ENCODE data around the gene STON1.
"Not testable (repeated sequence)": the region's sequence is repeated elsewhere in the genome, so short reads cannot be mapped to it uniquely, and the experiment has no call there.

STON1 gene

DNA sequence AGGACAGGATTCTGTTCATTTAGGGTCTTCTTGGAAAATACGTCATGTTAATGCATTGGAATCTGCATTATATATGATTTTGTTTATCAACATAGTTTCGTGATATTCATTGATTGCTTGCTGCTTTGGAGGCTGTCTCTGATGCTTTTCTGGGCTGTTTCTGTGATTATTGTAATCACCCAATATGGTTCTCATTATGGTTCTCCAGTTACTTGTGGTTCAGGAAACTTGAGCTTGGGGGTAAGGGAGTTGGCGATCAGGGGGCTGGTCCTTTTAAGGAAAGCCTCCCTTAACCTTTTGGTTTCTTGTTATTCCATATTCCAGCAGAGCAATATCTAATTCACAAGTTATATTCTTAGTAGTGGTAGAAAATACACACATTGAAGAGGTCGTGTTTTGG lies 17.4 kb upstream of the STON1 start:
- Mint-ChIP-seq H3K4me3 (no peak overlapping the region), H3K9me3 (no peaks in the 10 kb centered on the region), H3K27me3 (no peaks in the 10 kb centered on the region), H3K4me1 (ENCODE audit: low read depth in 2 of 2) (peaks cover 18 to 24% of the 10 kb centered on the region in 2 donors), H3K27ac (peak overlapping the region in 1 of 2 donors; percentile 80), H3K36me3 (ENCODE audit: insufficient read depth) (peaks cover 47% of the 10 kb centered on the region)
- ATAC-seq (replicated peaks), result no peak
- DNase-seq, result no peak

DNA sequence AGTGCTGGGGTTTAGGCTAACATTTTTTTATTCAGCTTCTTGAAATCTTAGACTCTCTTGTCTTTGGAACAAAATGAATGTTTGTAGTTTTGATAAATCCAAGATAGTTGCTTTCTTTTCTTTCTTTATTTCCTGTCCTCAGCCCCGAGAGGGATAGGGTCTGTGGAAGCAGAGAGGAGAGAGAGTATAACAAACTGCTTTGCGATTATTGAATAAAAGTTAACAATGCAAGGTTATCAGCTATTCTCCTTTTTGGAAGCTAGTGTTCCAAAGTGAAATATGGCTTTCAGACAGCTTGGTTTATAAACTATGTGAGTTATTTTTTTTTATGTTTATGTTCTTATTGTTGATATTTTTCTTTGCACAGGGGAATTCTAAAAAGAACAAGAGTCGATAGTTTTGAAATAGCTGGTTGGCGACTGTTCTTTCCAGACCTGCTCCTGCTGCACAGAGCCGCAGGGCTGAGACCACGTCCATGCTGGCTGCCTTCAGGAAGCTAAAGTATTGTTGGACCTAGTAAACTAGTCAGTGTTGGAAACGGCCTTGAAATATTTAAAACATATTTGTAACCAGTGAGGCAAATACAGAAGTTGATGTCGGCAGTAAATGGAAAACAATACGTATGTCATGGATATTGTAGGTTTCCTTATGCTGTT lies 15.5 kb upstream of the STON1 start:
- Mint-ChIP-seq H3K27ac (no peak overlapping the region), H3K4me3 (no peak overlapping the region), H3K27me3 (no peaks in the 10 kb centered on the region), H3K9me3 (no peaks in the 10 kb centered on the region), H3K4me1 (ENCODE audit: low read depth in 2 of 2) (peaks cover 5 to 12% of the 10 kb centered on the region in 2 donors), H3K36me3 (ENCODE audit: insufficient read depth) (peaks cover 51% of the 10 kb centered on the region)
- DNase-seq, result no peak
- ATAC-seq (replicated peaks), result no peak

DNA sequence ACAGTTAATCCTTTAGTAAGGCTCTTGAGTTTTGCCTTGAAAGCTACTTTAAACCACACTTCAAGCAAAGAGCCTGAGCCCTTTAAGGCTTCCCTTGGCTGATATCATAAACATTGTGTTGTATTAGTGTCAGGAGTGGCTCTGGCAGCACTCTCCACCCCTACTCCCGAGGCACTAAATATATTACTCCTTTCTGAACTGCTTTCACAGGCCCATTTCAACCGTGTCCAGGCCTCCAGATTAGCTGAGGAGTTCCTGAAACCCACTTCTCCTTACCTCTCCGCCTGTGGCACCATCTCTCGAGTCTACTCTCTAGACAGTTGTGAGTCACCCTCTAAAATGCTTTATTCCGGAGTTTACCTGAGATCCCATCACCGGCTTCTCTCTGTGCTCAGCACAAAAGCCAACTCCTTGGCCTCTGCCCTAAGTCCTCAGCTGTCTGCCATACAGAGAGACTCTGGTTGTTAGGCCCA lies 14.4 kb upstream of the STON1 start:
- DNase-seq, result no peak
- Mint-ChIP-seq H3K36me3 (ENCODE audit: insufficient read depth) (peaks cover 47% of the 10 kb centered on the region), H3K27me3 (no peaks in the 10 kb centered on the region), H3K27ac (no peak overlapping the region), H3K4me3 (no peak overlapping the region), H3K9me3 (no peaks in the 10 kb centered on the region), H3K4me1 (ENCODE audit: low read depth in 2 of 2) (peaks cover 1 to 8% of the 10 kb centered on the region in 2 donors)
- ATAC-seq (replicated peaks), result no peak

DNA sequence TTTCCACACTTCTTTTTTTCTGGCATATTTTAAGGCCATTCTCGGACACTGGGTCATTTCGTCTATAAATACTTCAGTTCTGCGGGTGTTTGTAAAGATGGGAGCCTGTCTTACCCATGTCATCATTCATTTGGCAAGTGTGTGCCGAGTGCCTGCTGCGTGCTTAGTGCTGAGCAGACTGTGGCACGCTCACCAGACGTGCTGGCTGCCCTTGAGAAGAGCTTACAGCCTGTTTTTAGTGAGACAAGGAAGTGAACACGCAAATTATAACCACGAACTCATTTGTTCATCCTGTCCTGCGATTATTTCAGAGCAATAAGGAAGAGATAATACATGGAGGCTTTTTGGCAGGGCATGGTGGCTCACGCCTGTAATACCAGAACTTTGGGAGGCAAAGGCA lies 10.4 kb upstream of the STON1 start:
- ATAC-seq (replicated peaks) (no peak), DNase-seq (no peak)
- Mint-ChIP-seq H3K4me1 (ENCODE audit: low read depth in 2 of 2) (peaks cover 0 to 7% of the 10 kb centered on the region in 2 donors), H3K27ac (peak overlapping the region in 1 of 2 donors; percentile 17), H3K36me3 (ENCODE audit: insufficient read depth) (peaks cover 39% of the 10 kb centered on the region), H3K4me3 (no peak overlapping the region), H3K27me3 (no peaks in the 10 kb centered on the region), H3K9me3 (no peaks in the 10 kb centered on the region)

DNA sequence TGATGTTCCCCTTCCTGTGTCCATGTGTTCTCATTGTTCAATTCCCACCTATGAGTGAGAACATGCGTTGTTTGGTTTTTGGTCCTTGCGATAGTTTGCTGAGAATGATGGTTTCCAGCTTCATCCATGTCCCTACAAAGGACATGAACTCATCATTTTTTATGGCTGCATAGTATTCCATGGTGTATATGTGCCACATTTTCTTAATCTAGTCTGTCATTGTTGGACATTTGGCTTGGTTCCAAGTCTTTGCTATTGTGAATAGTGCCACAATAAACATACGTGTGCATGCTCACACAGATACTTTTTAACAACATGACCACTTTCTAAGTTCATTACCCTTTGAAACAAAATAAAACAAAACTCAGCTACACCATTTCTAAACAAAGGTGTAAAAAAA lies 5.2 kb upstream of the STON1 start:
- Mint-ChIP-seq H3K4me1 (ENCODE audit: low read depth in 2 of 2) (peaks cover 6 to 12% of the 10 kb centered on the region in 2 donors), H3K36me3 (ENCODE audit: insufficient read depth) (peaks cover 12% of the 10 kb centered on the region)
- not testable (repeated sequence) for DNase-seq; ATAC-seq (replicated peaks); H3K27ac Mint-ChIP-seq; H3K9me3 Mint-ChIP-seq; H3K4me3 Mint-ChIP-seq; H3K27me3 Mint-ChIP-seq

DNA sequence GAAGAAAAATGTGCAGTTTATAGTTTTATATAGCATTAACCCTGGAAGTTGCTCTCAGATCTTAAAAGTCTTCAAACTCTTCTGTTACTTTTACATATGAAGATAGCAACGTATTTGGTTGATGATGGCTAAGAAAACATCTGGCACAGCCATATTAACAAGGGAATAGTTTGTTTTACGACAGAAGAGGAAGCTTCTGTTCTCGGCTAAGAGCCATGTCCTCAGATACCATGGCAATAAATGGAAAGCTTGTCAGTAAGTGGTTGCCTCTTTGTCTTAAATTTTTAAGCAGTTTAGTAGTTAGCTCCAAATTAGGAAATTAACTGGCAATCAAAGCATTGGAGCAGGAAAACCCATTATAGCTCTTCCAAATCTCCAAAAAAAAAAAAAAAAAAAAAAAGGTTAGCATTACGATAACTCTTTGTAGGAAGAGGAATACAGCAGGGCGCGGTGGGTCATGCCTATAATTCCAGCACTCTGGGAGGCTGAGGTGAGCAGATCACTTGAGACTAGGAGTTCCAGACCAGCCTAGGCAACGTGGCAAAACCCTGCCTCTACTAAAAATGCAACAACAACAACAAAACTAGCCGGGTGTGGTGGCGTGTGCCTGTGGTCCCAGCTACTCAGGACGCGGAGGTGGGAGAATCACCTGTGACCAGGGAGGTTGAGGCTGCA lies 4.5 kb upstream of the STON1 start:
- Mint-ChIP-seq H3K27me3 (no peaks in the 10 kb centered on the region), H3K4me3 (no peak overlapping the region), H3K4me1 (ENCODE audit: low read depth in 2 of 2) (peaks cover 6 to 14% of the 10 kb centered on the region in 2 donors), H3K27ac (no peak overlapping the region), H3K36me3 (ENCODE audit: insufficient read depth) (peaks cover 12% of the 10 kb centered on the region), H3K9me3 (no peaks in the 10 kb centered on the region)
- ATAC-seq (replicated peaks) (no peak), DNase-seq (no peak)

DNA sequence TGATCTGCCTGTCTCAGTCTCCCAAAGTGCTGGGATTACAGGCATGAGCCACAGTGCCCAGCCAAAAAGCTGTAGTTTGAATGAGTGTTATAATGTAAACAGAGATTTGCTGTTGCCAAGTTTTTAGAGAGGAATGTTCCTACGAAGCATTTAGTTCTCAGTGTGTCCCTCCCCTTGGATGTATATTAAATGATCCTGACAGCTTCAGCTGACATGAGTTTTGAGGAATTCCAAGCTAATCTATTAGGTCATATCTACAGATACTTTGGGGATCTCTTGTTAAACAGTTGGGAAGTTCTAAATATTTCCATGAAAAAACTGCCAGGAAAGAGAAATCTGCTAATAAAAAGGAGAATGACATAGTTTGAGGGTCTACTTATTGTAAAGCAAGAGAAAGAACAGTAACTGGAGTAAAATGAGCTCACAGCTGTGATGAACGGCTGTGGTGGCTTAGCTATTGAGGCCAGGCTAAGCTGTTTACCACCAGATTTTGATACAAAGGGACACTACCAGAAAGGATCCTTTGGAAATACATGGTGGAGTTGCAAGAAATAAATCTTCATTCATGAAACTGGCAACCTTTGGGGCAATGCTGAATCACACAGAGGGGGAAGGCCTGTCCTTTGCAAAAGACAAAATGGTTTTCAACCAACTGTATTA lies 2.6 kb upstream of the STON1 start:
- H3K4me3 Mint-ChIP-seq, result no peak overlapping the region
- no peaks in the 10 kb centered on the region for H3K27me3 Mint-ChIP-seq
- no peaks in the 10 kb centered on the region for H3K9me3 Mint-ChIP-seq
- no peak overlapping the region for H3K27ac Mint-ChIP-seq
- H3K4me1 Mint-ChIP-seq (ENCODE audit: low read depth in 2 of 2), result peaks cover 12 to 14% of the 10 kb centered on the region in 2 donors
- peaks cover 2% of the 10 kb centered on the region for H3K36me3 Mint-ChIP-seq (ENCODE audit: insufficient read depth)
- DNase-seq (no peak), ATAC-seq (replicated peaks) (no peak)

DNA sequence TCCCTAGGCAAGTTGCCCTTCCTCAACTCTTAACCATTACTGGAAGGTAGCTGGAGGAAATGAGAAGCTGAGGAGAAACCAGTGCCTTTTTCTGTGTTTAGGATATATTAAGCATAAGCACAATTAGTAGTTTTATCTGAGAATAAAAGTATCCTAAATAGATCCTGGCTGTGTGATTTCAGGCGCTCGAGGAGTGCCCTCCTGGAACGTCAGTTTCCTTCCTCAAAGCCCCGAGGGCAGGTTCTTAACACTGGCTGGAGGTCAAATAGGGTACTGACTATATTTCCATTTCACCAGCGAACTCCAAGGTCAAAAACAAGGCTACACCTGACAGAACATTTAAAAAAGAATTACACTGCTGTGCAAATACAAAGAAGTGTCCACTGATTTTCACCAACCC lies 1.5 kb upstream of the STON1 start:
- Mint-ChIP-seq H3K4me3 (no peak overlapping the region), H3K4me1 (ENCODE audit: low read depth in 2 of 2) (peaks cover 12 to 14% of the 10 kb centered on the region in 2 donors), H3K27me3 (no peaks in the 10 kb centered on the region), H3K27ac (peak overlapping the region in 1 of 2 donors; percentile 94), H3K36me3 (ENCODE audit: insufficient read depth) (peaks cover 2% of the 10 kb centered on the region), H3K9me3 (no peaks in the 10 kb centered on the region)
- DNase-seq (no peak), ATAC-seq (replicated peaks) (no peak)

DNA sequence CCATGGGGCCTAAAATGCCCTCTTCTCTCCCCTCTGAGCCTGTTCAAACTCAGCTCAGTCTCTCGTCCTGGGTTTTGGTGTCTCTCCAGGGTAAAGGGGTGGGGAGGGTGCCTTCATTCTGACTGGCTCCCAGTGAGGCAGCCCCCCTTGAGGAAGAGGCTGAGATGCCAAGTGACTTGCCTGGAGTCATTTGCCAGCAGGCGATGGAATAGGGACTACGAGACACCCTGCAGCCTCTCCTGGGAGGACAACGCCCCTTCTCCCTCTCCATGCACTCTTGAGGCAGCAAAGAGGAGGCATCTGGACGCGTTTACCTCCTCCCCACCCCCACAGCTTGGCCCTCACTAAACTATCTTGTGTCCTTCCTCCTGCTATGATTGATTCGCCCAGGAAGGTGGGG lies 760 bp upstream of the STON1 start:
- Mint-ChIP-seq H3K27ac (peak overlapping the region in 1 of 2 donors; percentile 94), H3K4me3 (peak overlapping the region; percentile 84 to 90), H3K36me3 (ENCODE audit: insufficient read depth) (peaks cover 2% of the 10 kb centered on the region), H3K27me3 (no peaks in the 10 kb centered on the region), H3K9me3 (no peaks in the 10 kb centered on the region), H3K4me1 (ENCODE audit: low read depth in 2 of 2) (peaks cover 12 to 14% of the 10 kb centered on the region in 2 donors)
- DNase-seq (no peak), ATAC-seq (replicated peaks) (no peak)

DNA sequence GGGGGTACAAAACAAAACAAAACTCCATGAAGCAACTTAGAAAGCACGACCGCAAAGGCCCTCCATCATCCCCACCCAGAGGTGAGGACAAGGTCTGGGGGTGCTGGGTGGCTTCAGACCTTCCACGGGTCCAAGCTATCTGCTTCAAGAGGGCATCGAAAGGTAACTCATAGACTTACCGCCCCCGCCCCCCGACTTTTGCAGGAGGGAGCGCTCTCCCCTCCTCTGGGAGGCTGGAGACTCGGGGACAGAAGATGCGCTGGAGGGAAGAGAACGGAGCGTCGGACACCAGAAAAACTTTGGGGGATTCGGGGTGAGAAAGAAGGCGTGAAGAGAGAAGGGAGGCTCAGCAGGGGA lies 300 bp upstream of the STON1 start:
- Mint-ChIP-seq H3K27ac (peak overlapping the region; percentile 90 to 94), H3K27me3 (no peaks in the 10 kb centered on the region), H3K4me3 (peak overlapping the region; percentile 84 to 90), H3K9me3 (no peaks in the 10 kb centered on the region), H3K36me3 (ENCODE audit: insufficient read depth) (peaks cover 2% of the 10 kb centered on the region), H3K4me1 (ENCODE audit: low read depth in 2 of 2) (peaks cover 12 to 14% of the 10 kb centered on the region in 2 donors)
- no peak for DNase-seq
- ATAC-seq (replicated peaks), result peak; percentile 34

DNA sequence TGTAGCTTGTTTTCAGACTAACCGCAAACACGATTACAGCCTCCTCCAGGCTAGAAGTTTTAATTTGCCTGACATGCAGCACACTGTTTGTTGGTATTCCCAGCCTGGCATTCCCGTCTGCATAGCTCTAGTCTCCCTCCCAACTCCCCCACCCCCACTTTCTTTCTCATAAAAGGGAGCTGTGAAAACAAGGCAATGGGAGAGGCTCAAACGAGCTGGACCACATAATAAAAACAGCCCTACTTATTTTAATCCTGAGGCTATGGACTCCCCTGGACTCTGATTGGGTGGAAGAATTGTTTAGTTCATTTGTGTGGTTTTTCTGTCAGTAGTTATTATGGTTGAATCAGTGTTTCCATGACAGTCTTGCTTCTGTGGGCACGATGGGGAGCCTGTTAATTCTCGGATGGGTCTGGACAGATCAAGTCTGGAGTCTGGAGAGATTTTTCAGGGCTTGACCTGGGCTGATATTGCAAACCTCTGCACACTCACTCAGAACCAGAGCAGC lies 1.2 kb downstream of the STON1 start:
- Mint-ChIP-seq H3K27me3 (no peaks in the 10 kb centered on the region), H3K27ac (peak overlapping the region in 1 of 2 donors; percentile 94), H3K36me3 (ENCODE audit: insufficient read depth) (peaks cover 2% of the 10 kb centered on the region), H3K4me3 (peak overlapping the region; percentile 84 to 90), H3K9me3 (no peaks in the 10 kb centered on the region), H3K4me1 (ENCODE audit: low read depth in 2 of 2) (peaks cover 12 to 14% of the 10 kb centered on the region in 2 donors)
- ATAC-seq (replicated peaks) (no peak), DNase-seq (no peak)

DNA sequence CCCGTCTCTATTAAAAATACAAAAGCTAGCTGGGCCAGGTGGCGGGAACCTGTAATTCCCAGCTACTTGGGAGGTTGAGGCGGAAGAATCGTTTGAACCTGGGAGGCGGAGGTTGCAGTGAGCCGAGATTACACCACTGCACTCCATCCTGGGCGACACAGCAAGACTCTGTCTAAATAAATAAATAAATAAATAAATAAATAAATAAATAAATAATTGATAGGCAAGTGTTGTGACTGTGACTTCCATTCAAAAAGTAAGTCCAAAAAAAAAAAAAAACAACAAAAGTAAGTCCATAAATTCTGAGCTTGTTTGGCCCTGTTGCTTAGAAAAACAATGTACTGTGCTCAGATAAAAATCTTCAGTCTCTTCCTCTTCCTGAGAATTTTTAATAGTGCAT lies 2.2 kb downstream of the STON1 start:
- no peaks in the 10 kb centered on the region for H3K27me3 Mint-ChIP-seq
- peaks cover 12 to 14% of the 10 kb centered on the region in 2 donors for H3K4me1 Mint-ChIP-seq (ENCODE audit: low read depth in 2 of 2)
- H3K4me3 Mint-ChIP-seq, result no peak overlapping the region
- no peak for DNase-seq
- peaks cover 2% of the 10 kb centered on the region for H3K36me3 Mint-ChIP-seq (ENCODE audit: insufficient read depth)
- no peak for ATAC-seq (replicated peaks)
- H3K27ac Mint-ChIP-seq, result no peak overlapping the region
- no peaks in the 10 kb centered on the region for H3K9me3 Mint-ChIP-seq

DNA sequence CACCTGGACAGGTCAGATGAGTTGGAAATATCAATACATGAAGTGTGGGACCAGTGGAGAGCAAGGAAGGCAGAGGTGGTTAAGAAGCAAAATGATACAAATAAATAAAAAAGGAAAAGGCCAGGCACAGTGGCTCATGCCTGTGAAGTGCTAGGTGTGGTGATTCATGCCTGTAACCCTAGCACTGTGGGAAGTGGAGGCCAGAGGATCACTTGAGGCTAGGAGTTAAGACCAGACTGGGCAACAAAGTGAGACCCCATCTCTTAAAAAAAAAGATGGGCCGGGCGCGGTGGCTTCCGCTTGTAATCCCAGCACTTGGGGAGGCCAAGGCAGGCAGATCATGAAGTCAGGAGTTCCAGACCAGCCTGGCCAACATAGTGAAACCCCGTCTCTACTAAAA lies 2.9 kb downstream of the STON1 start:
- no peak overlapping the region for H3K4me3 Mint-ChIP-seq
- H3K9me3 Mint-ChIP-seq, result no peaks in the 10 kb centered on the region
- H3K27ac Mint-ChIP-seq, result no peak overlapping the region
- no peak for DNase-seq
- H3K4me1 Mint-ChIP-seq (ENCODE audit: low read depth in 2 of 2), result peaks cover 12 to 14% of the 10 kb centered on the region in 2 donors
- no peak for ATAC-seq (replicated peaks)
- peaks cover 2% of the 10 kb centered on the region for H3K36me3 Mint-ChIP-seq (ENCODE audit: insufficient read depth)
- no peaks in the 10 kb centered on the region for H3K27me3 Mint-ChIP-seq

All from effector memory CD8-positive, alpha-beta T cell (primary cell).